Cardiac muscle cell (in vitro differentiated cells and primary cell): Measurements from ENCODE around the gene CMIP. TPM values are rescaled to one million over a fixed set of nuclear protein-coding genes. Genes with fewer than 3 reads are reported as not detected.

Experiments used
- DNase-seq, 2 donors: peaks; one replicate each; pipeline versions ENCODE4 v3.0.0 to v3.0.0-alpha.2; 2010 to 2017; ENCODE audit warnings: low read depth in 1 of 2, low spot score in 1 of 2
- H3K27ac ChIP-seq: fragments of 200-600 bp; sonication (generic); 2 replicates; pipeline ENCODE4 v1.5.1; 2016
- H3K27me3 ChIP-seq: fragments of 200-600 bp; sonication (generic); 2 replicates; pipeline ENCODE4 v1.6.0; 2016; ENCODE audit warnings: control low read depth
- H3K36me3 ChIP-seq: fragments of 200-600 bp; sonication (generic); 2 replicates; pipeline ENCODE4 v1.5.1; 2016; ENCODE audit warnings: control low read depth
- H3K4me1 ChIP-seq: fragments of 200-600 bp; sonication (generic); 2 replicates; pipeline ENCODE4 v1.8.1; 2017; ENCODE audit warnings: low read depth, mild to moderate bottlenecking, mixed run types
- H3K4me3 ChIP-seq: fragments of 200-600 bp; sonication (generic); 2 replicates; pipeline ENCODE4 v1.5.1; 2016; ENCODE audit warnings: mild to moderate bottlenecking
- H3K9me3 ChIP-seq: fragments of 200-600 bp; sonication (generic); 2 replicates; pipeline ENCODE4 v1.5.1; 2017; ENCODE audit warnings: low read depth, mild to moderate bottlenecking, control low read depth
- CTCF ChIP-seq: IDR thresholded peaks from 2 replicates; pipeline ENCODE4 v1.5.1; 2012; ENCODE audit warnings: low read depth, mild to moderate bottlenecking, low read length
- polyA plus RNA-seq: library from polyadenylated mRNA; unstranded; fragments of >200 nt; fragmentation: Nextera tagmentation; extraction: Ambion mirVana; gene quantifications from 2 replicates; pipeline ENCODE4 v1.2.1, GENCODE V29; 2016
- total RNA-seq: library from RNA; depleted of rRNA; stranded (reverse); fragments of >200 nt; gene quantifications from 2 replicates; pipeline ENCODE4 v1.2.3, GENCODE V29; 2016

CMIP gene
- total and polyA plus RNA-seq, 2 experiments from 2014 or later = 1.8 to 22.2 TPM

- TF ChIP-seq CTCF = no peak
- no peaks in the 10 kb centered on the region for H3K36me3 ChIP-seq
- H3K27me3 ChIP-seq = no peaks in the 10 kb centered on the region
- no peaks in the 10 kb centered on the region for H3K9me3 ChIP-seq
- DNase-seq = peak in 1 of 2 donors; percentile 74
- peak overlapping the region; percentile 87 for H3K27ac ChIP-seq
- H3K4me1 ChIP-seq = peaks cover 16% of the 10 kb centered on the region
- H3K4me3 ChIP-seq = no peak overlapping the region
Measured at GRCh38 chr16:81657224-81657623, 212.6 kb downstream of the CMIP start.

GRCh38 chr16:81657781-81658180 lies 213.2 kb downstream of the CMIP start:
- TF ChIP-seq CTCF = no peak
- Histone ChIP-seq H3K27ac (peak overlapping the region; percentile 87), H3K27me3 (no peaks in the 10 kb centered on the region), H3K36me3 (no peaks in the 10 kb centered on the region), H3K4me1 (peaks cover 12% of the 10 kb centered on the region), H3K9me3 (no peaks in the 10 kb centered on the region), H3K4me3 (no peak overlapping the region)
- DNase-seq = no peak

GRCh38 chr16:81658373-81658772 lies 213.8 kb downstream of the CMIP start:
- peaks cover 12% of the 10 kb centered on the region for H3K4me1 ChIP-seq

GRCh38 chr16:81659249-81659648 lies 214.6 kb downstream of the CMIP start:
- Histone ChIP-seq H3K9me3 (no peaks in the 10 kb centered on the region), H3K4me3 (no peak overlapping the region), H3K4me1 (peaks cover 12% of the 10 kb centered on the region), H3K36me3 (no peaks in the 10 kb centered on the region), H3K27me3 (no peaks in the 10 kb centered on the region), H3K27ac (no peak overlapping the region)
- DNase-seq = no peak
- TF ChIP-seq CTCF = no peak

More at GRCh38 chr16:81658373-81658772, 213.8 kb downstream of the CMIP start:
- Histone ChIP-seq H3K36me3 (no peaks in the 10 kb centered on the region), H3K27ac (no peak overlapping the region), H3K4me3 (no peak overlapping the region), H3K9me3 (no peaks in the 10 kb centered on the region), H3K27me3 (no peaks in the 10 kb centered on the region)
- no peak for DNase-seq
- TF ChIP-seq CTCF = no peak

GRCh38 chr16:81661082-81661481 lies 216.5 kb downstream of the CMIP start:
- no peak for TF ChIP-seq CTCF
- H3K27ac ChIP-seq = no peak overlapping the region
- no peak for DNase-seq
- no peak overlapping the region for H3K4me3 ChIP-seq
- no peaks in the 10 kb centered on the region for H3K27me3 ChIP-seq
- H3K36me3 ChIP-seq = no peaks in the 10 kb centered on the region
- peaks cover 12% of the 10 kb centered on the region for H3K4me1 ChIP-seq
- no peaks in the 10 kb centered on the region for H3K9me3 ChIP-seq

GRCh38 chr16:81664153-81664552 lies 219.5 kb downstream of the CMIP start:
- Histone ChIP-seq H3K9me3 (no peaks in the 10 kb centered on the region), H3K4me1 (peaks cover 12% of the 10 kb centered on the region), H3K4me3 (no peak overlapping the region), H3K27ac (no peak overlapping the region), H3K27me3 (no peaks in the 10 kb centered on the region), H3K36me3 (no peaks in the 10 kb centered on the region)
- TF ChIP-seq CTCF = no peak
- no peak for DNase-seq
